Retinal pigment epithelial cell (primary cell): ENCODE data around the gene KCNN2.

Experiments used
- DNase-seq: peaks from one replicate; pipeline ENCODE4 v3.0.0-alpha.2; 2010; ENCODE audit warnings: low read depth
- H3K4me3 ChIP-seq: 2 replicates; pipeline ENCODE4 v1.5.1; 2011; ENCODE audit warnings: mild to moderate bottlenecking, low read length, control low read depth, moderate library complexity
- TF ChIP-seq, protein P1 (sequence below): conservative IDR thresholded peaks from 2 replicates; pipeline ENCODE4 v1.5.1; 2011; ENCODE audit warnings: low read depth, low read length, control low read depth, inconsistent platforms

The KCNN2 gene

DNA sequence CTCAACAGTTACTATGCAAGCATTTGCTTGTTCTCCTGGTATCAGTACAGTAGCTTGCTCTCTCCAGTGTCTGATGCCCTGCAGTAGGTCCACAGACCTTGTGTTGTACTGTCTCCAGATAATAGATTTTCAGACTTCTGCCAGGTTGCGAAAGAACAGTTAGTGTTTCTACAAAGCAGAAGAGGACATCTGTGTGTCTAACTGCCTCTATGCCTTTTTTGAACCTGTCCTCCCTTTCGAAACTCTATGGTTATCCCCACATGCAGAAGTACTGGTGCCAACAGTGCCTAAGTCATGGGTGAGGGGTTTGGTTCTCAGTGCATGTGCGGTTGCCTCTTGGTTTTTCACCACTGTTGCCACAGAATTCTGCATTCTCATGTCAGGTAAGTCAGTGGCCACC lies 45.9 kb downstream of the KCNN2 start:
- no peak overlapping the region for H3K4me3 ChIP-seq
- no peak for DNase-seq
- TF ChIP-seq, protein P1, sequence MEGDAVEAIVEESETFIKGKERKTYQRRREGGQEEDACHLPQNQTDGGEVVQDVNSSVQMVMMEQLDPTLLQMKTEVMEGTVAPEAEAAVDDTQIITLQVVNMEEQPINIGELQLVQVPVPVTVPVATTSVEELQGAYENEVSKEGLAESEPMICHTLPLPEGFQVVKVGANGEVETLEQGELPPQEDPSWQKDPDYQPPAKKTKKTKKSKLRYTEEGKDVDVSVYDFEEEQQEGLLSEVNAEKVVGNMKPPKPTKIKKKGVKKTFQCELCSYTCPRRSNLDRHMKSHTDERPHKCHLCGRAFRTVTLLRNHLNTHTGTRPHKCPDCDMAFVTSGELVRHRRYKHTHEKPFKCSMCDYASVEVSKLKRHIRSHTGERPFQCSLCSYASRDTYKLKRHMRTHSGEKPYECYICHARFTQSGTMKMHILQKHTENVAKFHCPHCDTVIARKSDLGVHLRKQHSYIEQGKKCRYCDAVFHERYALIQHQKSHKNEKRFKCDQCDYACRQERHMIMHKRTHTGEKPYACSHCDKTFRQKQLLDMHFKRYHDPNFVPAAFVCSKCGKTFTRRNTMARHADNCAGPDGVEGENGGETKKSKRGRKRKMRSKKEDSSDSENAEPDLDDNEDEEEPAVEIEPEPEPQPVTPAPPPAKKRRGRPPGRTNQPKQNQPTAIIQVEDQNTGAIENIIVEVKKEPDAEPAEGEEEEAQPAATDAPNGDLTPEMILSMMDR = no peak

DNA sequence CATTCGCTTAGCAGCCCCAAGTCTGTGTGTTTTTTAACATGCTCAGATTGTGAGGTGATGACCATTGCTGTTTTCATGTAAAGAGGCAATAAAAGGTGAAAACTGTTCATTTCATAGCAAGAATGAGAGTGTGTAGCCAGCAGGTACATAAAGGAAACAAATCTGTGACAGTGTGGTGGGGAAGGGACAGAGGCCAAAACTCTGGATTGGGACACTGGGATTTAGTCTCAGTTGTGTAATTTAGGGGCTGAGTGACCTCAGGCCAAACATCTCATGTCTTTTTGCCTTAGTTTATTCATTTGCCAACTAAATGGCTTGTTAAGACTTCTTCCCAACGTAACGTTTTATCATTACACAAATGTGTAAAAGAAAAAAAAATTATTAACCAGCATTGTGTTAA lies 47.0 kb downstream of the KCNN2 start:
- H3K4me3 ChIP-seq = no peak overlapping the region
- TF ChIP-seq, protein P1 = no peak
- no peak for DNase-seq

- no peak for DNase-seq
- TF ChIP-seq, protein P1 = no peak
- H3K4me3 ChIP-seq = no peak overlapping the region
These were observed 49.6 kb downstream of the KCNN2 start for GRCh38 chr5:114411380-114411931.

- DNase-seq = no peak
- H3K4me3 ChIP-seq = no peak overlapping the region
- TF ChIP-seq, protein P1 = no peak
These were observed 50.8 kb downstream of the KCNN2 start for GRCh38 chr5:114412510-114413171.

DNA sequence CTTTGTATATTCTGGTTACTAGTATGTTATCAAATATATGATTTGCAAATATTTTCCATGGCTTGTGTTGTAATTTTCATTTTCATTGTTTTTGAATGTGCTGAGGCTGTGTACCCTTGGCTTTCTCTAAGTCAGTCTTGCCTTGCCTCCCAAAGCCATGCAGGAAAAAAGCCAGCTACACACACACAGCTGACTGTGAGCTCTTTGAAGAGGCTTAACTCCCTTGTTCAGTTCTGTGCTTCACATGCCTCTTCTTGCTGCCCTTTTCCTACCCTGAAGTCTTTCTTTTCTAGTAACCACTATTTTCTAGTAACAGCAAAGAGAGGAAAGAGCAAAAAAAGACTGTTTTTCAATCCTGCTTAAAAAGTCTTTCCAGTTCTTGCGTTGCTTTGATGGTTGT lies 53.9 kb downstream of the KCNN2 start:
- TF ChIP-seq, protein P1 = no peak
- no peak for DNase-seq
- H3K4me3 ChIP-seq = no peak overlapping the region

DNA sequence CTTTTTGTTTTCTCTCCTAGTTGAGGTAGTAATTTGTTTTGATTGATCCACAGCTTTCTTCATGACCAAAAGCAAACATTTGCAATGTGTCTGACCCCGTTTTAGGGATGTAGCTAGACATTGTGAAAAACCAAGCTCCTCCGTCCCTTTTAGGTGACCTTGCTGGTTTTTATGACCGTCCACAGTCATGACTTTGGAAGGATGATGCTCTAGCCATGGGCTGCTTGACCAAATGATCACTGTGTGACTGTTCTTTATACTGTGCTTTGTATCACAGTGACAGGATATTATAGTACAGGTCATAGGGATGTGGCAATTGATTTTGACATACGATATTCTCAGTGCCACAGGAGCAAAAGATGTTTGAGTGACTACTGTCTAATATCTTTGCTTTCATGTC lies 54.4 kb downstream of the KCNN2 start:
- no peak for DNase-seq

GRCh38 chr5:114417519-114417918 lies 55.6 kb downstream of the KCNN2 start:
- no peak overlapping the region for H3K4me3 ChIP-seq
- no peak for DNase-seq
- TF ChIP-seq, protein P1 = no peak

More for the DNA sequence above, 54.4 kb downstream of the KCNN2 start:
- H3K4me3 ChIP-seq = no peak overlapping the region
- TF ChIP-seq, protein P1 = no peak
